Bronchial epithelial cell (primary cell): ENCODE measurements around the gene DGKB. TPM values are rescaled to one million over a fixed set of nuclear protein-coding genes. Genes with fewer than 3 reads are reported as not detected.
A peak's percentile ranks its signal among the peaks of the same experiment; 100 is the strongest.

ENCODE experiments used
- DNase-seq: peaks from one replicate; pipeline ENCODE4 v3.0.0-alpha.2; 2010; ENCODE audit warnings: low read depth
- FAIRE-seq: peaks from 2 replicates; lab custom pipeline; 2011; peaks lifted over from hg19 to GRCh38; lab: Jason Lieb, UNC
- H3K27me3 ChIP-seq: 2 replicates; pipeline ENCODE4 v1.5.1; 2011; ENCODE audit warnings: low read length; ENCODE audit not compliant: control insufficient read depth, insufficient read depth
- H3K36me3 ChIP-seq: 2 replicates; pipeline ENCODE4 v1.5.1; 2011; ENCODE audit warnings: low read length; ENCODE audit not compliant: control insufficient read depth, insufficient read depth
- H3K4me3 ChIP-seq: 2 replicates; pipeline ENCODE4 v1.5.1; 2011; ENCODE audit warnings: mild to moderate bottlenecking, low read depth, low read length, control low read depth
- total RNA-seq: library from RNA; depleted of rRNA; stranded (reverse); fragments of >200 nt; gene quantifications from 2 replicates; pipeline ENCODE4 v1.2.1, GENCODE V29; 2014
- TF ChIP-seq, protein P1 (sequence below): IDR thresholded peaks from 2 replicates; pipeline ENCODE4 v1.5.1; 2011; ENCODE audit warnings: mild to moderate bottlenecking, moderate library complexity, low read length, control low read depth, inconsistent platforms; ENCODE audit not compliant: insufficient read depth, severe bottlenecking

Gene DGKB
- total RNA-seq, 1 donor from 2014 or later, result not detected

DNA sequence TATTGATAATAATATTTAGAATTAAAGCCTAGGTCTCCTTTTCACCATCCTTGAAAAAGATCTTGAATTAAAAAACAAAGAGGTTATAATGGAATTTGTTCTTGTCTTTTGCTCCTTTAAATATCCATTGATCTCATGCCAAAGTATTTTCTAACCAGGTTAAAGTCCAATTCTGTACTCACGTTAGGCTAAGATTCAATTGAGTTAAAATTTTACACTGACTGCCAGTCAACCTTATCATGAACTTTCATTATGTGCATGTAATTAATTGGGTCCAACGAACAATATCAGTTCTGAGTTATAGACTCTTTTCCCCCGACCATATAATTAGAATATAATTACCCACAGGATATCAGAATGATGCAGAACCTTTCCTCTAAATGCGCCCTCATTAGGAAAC lies 266.6 kb downstream of the DGKB start:
- DNase-seq, result no peak
- Histone ChIP-seq H3K36me3 (no peaks in the 10 kb centered on the region), H3K4me3 (no peak overlapping the region), H3K27me3 (no peaks in the 10 kb centered on the region)
- FAIRE-seq, result no peak
- TF ChIP-seq, protein P1, sequence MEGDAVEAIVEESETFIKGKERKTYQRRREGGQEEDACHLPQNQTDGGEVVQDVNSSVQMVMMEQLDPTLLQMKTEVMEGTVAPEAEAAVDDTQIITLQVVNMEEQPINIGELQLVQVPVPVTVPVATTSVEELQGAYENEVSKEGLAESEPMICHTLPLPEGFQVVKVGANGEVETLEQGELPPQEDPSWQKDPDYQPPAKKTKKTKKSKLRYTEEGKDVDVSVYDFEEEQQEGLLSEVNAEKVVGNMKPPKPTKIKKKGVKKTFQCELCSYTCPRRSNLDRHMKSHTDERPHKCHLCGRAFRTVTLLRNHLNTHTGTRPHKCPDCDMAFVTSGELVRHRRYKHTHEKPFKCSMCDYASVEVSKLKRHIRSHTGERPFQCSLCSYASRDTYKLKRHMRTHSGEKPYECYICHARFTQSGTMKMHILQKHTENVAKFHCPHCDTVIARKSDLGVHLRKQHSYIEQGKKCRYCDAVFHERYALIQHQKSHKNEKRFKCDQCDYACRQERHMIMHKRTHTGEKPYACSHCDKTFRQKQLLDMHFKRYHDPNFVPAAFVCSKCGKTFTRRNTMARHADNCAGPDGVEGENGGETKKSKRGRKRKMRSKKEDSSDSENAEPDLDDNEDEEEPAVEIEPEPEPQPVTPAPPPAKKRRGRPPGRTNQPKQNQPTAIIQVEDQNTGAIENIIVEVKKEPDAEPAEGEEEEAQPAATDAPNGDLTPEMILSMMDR, result no peak

DNA sequence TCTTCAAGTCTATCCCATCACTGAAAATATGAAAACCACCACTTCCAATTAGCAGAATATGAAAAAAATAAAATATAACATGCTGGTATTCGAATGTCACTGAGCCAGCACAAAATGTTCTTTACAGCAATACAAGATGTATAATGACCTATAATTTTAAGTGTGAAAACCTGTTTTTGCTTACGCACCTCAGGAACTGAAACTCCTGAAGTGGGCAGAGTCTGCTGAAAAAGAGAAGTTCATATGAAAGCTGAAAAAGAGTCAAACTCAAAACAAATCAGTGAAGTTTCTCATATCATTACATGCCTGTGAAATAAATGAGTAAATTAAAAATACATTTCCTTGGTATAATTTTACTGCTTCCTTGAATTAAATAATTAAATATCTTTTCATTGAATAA lies 272.5 kb downstream of the DGKB start:
- no peak overlapping the region for H3K4me3 ChIP-seq
- H3K36me3 ChIP-seq, result no peaks in the 10 kb centered on the region
- DNase-seq, result no peak
- TF ChIP-seq, protein P1, result no peak
- H3K27me3 ChIP-seq, result no peaks in the 10 kb centered on the region
- no peak for FAIRE-seq

DNA sequence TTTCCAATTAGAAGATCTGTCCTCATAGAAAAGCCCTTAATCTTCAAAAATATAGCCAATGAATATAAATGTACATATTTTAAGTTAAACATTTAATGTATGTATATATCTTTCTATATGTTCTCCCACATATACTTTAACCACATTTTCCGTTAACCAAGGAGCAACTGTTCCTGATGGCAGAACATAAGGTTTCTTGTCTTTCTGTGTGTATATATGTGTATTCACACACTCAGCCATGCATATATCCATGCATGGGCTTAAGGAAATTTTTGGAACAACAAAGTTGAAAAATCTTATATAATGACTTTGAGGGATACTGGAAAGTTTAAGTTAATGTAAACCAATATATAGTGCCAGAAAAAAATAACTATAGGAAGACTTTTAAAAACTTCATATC lies 274.0 kb downstream of the DGKB start:
- no peaks in the 10 kb centered on the region for H3K27me3 ChIP-seq
- TF ChIP-seq, protein P1, result no peak
- DNase-seq (no peak), FAIRE-seq (no peak)
- no peak overlapping the region for H3K4me3 ChIP-seq
- no peaks in the 10 kb centered on the region for H3K36me3 ChIP-seq

DNA sequence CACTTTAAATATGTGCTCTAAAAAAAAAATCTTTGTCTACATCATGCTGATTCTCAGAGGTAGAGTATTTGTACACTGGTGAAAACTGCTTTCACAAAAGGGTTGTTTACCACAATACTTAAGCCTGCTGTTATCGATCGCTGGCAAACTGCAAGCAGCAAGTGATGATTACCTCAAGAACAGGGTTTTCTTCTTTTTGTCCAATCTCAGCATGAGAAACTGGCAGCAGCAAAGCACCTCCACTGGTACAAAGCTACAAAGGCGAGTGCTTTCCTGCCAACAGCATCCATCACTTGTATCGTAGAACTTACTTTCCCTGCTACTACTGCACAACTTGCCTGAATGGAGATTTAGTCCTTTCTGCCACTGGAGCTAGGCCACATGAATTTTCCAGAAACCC lies 276.5 kb downstream of the DGKB start:
- no peak overlapping the region for H3K4me3 ChIP-seq
- no peak for DNase-seq
- no peaks in the 10 kb centered on the region for H3K36me3 ChIP-seq
- FAIRE-seq, result no peak
- TF ChIP-seq, protein P1, result no peak
- H3K27me3 ChIP-seq, result no peaks in the 10 kb centered on the region

DNA sequence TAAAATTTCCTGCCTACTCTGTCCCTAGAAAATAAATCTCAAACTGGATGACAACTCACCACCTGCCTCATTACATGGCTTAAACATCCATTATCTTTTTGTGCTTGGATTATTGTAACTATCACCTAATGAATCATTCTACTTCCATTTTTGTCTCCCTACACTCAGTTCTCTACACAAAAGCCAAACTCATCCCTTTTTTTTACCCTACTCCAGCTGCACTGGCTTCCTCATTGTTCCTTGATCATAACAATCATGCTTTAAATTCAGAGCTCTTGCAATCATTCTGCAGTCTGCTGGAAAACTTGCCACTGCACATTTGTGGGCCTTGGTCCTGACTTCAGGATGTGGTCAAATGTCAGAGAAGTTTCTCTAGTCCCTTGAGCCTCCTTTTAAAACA lies 280.0 kb downstream of the DGKB start:
- Histone ChIP-seq H3K27me3 (no peaks in the 10 kb centered on the region), H3K36me3 (no peaks in the 10 kb centered on the region), H3K4me3 (no peak overlapping the region)
- DNase-seq (no peak), FAIRE-seq (no peak)
- TF ChIP-seq, protein P1, result no peak

DNA sequence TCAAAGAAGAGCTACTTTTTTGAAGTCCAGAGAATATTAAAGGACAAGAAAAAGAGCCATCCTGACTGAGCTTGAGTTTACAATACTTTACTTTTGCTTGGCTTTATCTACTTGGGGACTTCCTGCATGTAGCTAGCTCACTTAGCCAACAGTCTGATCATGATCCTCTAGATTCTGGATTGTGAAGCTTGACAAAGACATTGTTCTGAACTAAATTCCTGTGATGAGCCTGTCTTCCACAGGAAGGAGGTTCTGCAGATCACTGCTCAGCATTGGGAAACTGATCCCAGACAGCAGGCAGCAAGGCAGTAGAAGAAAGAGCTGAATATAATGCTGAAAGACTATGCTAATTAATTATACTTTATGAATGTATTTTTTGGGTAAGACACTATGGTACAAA lies 296.4 kb downstream of the DGKB start:
- Histone ChIP-seq H3K36me3 (no peaks in the 10 kb centered on the region), H3K4me3 (no peak overlapping the region), H3K27me3 (no peaks in the 10 kb centered on the region)
- TF ChIP-seq, protein P1, result no peak
- no peak for FAIRE-seq
- peak; percentile 3 for DNase-seq
